ENCODE results near the gene VCX2.
"Not testable (repeated sequence)": the region's sequence is repeated elsewhere in the genome, so short reads cannot be mapped to it uniquely, and the experiment has no call there.

The VCX2 gene

DNA sequence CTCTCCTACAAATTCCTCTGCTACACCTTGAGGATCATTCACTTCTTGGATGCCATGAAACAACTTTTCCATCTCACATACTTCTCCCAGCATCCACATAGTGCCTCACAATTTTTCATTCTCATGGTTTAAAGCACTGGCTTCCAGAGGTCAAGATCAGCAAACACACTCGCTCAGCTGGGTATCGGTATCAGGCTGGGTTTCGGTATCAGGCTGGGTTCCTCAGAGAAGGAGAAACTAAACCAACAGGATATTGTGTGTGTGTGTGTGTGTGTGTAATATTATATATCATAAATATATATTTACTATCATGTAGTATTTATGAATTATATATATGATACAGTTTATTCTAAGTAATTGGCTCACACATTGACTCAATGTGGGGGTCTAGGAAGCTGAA lies at the start of gene VCX2:
TSS of gene VCX2 (minus strand) at position 99 of the 400 bp plus-strand sequence. CDS start 624 bp downstream, outside the sequence.
- DNase-seq (ENCODE audit: low spot score): not testable (repeated sequence)

DNA sequence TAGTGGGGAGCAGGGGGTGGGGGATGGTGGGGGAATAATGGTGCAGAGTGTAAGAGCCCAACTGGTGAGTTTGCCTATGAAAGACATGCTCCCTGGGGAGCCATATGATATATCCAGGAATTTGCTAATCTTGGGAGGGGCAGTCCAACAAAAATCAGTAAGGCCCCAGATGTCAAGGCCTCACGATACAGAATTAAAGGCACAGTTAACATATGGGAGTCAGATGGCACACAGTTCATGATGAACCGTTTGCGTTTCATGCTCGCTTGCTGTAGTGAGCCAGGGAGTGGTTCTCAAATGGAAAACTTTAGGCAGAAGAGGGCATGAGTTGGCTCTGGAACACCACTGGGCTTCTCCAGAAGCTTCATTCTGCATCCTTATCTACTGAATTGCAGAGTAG lies 33.9 kb upstream of the VCX2 start:
- DNase-seq (ENCODE audit: low spot score): no peak

DNA sequence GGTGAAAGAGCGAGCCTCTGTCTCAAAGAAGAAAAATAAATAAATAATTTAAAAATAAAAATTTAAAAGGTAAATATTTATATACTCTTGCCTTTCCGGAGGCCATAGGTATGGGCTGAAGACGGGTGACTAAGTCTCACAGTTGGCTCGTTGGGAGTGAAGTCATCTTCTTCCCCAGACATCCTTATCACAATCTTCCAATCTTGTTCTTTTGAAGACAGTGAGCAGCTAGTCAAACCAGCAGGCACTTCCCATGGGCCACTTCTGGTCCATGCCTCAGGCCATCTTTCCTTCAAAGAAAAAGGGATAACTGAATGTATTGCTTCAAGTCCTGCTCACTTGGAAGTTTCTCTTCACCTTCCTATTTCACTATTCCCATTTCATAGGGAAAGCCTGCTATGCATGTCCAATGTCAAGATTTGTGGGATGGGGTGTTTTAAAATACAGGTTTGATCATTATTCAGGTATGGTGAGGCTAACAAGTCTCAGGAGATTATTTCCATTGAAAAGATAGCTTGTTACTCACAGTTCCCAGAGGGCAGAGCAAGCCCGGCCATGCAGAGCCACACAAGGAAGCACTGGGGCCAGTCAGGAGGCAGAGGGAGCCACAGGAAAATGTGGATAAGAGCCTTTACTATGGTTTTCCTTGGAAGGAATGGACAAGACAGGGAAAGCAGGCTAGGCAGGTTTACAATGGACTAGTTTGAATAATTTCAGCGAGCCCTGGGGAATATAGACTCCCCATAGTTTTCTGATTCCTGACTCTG lies 33.3 kb upstream of the VCX2 start:
- DNase-seq (ENCODE audit: low spot score): no peak

DNA sequence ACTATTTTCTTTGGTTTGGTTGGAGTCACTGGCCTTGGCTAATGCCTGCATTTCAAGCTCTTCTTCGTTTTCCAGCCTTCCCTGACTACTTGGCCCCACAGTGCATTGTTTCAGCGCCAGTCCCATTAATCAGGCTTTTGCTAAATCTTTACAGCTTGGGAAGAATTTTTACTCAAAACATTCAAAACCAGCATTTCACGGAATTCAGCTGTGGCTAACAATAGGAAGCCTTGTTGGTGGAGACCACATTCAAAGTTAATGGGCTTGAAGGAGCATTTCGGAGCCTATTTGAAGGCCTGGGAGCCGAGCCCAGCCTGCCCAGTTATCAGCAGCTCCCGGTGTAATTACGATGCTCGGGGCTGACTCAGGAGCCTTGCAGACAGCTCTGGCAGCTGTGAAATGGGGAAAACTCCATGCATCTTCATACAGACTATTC lies 30.8 kb upstream of the VCX2 start:
- peak; percentile 42 for DNase-seq (ENCODE audit: low spot score)

DNA sequence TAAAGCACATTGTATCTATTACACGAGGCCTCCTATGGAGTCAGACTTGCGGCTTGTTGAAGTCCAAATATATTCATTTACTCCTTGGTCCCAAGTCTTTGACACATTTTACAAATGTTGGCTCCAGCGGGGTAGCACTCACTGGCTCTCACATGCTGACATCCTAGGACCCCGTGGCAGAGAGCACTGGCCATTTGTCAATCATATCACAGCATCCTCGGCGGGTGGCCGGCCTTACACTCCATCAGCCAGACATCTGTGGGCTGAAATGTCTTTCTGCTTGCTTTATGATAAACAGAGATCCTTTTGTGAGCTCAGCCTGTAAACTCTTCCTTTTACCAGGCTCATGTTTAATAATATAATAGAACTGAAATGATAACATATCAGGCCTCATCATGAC lies 25.7 kb upstream of the VCX2 start:
- DNase-seq (ENCODE audit: low spot score): no peak

DNA sequence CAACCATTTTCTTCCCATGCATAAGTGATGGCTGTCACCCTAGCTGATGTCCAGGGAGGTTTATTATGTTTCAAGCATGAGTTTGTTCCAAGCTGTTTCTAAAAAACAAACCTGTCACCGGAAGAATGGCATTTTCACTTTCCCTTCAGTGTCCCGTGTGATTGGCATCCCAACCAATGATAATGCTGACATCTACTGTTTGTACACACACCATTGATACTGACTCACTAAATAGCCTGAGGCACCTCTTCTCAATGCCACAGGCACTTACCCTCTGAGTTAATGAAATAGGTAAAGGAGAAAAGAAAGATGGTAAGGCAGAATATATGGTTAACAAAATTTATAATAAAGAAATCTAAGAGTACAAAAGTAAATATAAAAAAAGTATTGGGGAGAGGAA lies 23.1 kb upstream of the VCX2 start:
- DNase-seq (ENCODE audit: low spot score): no peak

DNA sequence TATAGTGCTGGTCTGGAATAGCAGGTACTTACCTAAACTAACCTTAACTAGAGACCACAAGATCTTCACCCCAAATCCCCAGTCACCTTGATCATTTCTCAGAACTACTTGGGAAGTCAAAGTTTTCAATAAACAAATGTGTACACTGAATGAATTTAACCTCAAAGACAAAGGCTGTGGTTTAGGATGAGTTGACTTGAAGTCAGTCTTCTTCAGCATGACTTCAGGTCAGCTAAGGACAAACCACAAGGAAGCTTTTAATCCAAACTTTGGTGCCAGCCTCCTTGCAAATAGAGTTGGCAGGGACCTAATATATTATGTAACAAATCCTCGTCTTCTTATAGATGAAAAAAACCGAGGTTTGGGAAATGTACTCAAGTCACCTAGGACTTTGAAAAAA lies 21.2 kb upstream of the VCX2 start:
- DNase-seq (ENCODE audit: low spot score): peak; percentile 3

DNA sequence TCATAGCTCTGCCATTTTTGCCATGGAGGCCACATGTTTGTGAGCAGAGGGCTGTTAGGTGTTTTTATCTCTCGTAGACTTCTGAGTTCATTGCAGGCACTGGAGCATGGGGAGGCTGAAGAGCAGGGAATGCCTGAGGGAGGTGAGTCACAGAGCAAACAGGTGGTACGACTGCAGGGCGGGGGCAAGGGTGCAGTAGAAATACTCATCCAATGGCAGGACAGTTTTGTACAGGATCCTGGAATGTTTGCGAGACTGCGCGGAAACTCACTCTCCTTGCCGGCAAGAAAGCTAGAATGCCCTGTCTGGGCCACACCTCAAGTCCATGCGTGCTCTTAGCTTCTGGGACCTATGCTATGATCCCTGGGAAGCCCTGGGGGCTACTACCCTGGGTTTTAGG lies 20.0 kb upstream of the VCX2 start:
- no peak for DNase-seq (ENCODE audit: low spot score)

DNA sequence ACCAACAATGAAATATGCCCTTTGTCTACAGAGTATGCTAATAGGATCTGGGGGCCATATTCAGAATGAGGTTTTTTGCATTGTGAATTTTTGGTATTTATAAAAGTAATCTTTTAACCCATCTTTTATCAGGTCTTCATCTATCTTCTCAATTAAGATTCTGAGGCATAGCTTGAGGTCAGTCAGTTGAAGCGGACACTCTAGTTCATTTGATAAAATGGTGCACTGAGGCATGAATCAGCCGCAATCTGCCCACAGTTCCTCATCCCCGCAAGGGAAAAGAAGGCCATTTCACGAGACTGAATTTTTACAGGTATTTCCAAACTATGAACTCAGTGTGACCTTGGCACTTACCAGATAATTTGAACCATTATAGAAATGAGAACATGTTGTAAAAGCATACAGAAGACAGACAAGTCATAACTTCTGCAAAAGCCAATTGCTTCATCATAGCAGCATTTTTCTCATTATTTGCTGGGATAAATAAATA lies 19.3 kb upstream of the VCX2 start:
- DNase-seq (ENCODE audit: low spot score): no peak

DNA sequence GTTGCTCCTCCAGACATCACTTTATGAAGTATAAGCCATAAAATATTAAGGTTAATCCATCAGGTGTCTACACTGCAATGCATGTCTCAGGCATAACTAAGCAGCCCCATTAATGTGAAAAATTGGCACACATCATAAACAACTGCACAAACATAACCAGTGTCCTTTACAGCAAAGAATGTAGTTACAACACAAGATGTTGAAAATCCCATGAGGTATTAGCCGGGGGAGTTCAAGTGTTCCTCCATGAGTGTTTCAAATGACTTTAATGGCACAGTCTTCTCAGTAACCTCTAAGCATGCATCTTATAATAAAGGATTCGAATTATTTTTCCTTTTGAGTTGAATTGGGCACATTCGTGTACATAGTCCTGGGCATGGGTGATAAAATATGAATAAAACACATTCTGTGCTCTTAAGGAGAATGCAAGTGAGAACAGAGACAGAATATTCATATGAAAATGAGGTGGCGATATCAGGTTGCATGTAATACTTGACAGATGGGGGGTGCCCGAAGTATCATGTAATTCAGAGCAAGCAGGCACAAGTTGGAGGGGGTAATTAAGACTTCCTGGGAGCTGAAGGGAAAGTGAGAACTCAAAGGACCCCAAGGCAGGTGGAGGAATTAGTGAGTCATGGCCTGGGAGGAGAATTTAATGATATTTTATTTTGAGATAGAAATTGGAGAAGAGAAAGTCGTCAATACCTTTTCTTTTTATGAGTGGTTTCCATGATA lies 18.2 kb upstream of the VCX2 start:
- no peak for DNase-seq (ENCODE audit: low spot score)

DNA sequence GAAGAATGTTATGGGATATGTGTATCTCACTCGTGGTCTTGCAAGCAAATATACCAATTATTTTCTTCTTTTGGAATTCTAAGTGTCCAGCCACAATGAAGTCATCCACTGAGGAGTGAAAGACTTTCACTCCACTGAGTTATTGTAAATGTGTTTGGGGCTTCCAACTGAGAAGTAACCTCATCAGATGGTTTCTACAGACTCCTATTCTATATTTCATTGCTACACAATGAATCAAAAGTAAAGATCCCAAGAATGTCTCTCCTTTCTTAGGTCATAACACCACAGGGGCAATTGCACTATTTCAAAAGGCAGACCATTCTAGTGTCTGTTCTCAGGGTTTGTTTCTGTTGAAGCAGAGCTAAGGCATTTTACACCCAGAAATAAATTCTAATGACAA lies 12.3 kb upstream of the VCX2 start:
- DNase-seq (ENCODE audit: low spot score): no peak

DNA sequence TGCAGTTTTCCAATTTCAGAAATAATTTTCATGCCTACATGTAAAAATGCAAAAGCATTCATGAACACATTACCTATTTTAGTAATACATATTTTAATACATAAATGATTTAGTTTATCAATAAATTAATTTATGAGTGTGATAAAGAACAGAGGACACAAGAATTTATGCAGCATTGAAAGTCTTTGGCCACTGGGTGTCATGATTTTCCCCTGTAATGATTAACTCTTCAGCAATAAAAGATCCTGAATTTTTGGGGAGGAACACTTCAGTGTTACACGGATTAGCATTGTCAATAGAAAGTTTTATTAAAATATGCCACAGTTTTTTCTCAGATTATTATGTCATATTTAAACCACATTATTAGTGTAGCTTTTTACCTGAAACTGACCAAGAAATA lies 8.6 kb upstream of the VCX2 start:
- peak; percentile 3 for DNase-seq (ENCODE audit: low spot score)

DNA sequence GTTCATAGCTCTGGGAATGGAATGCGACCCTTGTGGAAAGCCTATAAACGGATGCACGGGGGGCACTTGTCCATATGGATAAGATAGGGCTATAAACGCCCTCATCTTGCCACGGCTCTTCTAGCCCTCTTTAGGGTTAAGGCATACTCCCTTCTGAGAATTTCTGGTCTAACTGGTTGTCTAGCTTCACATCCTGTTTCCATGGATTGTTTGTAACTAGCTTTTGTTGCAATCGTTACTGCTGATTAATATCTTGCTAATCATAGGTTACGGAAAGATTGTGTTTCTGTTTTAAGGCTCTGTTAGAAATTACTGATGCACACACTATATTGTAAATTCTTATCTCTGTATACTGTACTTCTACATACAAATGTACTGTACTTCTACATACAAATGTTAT lies 17.1 kb downstream of the VCX2 start:
- not testable (repeated sequence) for DNase-seq (ENCODE audit: low spot score)

DNA sequence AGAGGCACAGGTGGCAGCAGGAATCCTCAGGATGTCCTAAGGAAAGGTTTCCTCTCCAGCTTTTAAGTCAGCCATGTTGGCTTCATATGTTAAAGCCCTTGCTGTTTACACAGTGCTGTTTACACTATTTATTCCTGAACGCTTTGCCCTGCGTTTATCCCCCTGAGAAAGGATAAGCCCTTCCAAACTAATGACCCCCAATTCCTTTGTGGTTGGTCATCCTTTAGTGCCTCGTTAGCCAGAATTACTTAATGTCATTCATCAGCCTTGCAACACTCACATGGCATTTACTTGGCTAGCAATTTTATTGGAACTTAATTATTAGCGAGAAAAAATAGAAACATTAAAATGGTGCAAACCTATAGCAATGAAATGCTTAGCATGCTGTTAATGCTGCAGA lies 23.8 kb downstream of the VCX2 start:
- no peak for DNase-seq (ENCODE audit: low spot score)

DNA sequence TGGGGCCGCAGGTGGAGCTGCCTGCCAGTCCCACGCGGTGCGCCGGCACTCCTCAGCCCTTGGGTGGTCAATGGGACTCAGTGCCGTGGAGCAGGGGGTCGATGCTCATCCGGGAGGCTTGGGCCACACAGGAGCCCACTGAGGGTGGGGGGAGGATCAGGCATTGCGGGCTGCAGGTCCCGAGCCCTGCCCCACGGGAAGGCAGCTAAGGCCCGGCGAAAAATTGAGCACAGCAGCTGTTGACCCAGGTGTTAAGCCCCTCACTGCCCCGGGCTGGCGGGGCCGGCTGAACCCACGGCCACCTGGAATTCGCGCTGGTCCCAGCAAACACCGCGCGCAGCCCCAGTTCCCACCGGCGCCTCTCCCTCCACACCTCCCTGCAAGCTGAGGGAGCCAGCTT lies 26.1 kb downstream of the VCX2 start:
- no peak for DNase-seq (ENCODE audit: low spot score)

DNA sequence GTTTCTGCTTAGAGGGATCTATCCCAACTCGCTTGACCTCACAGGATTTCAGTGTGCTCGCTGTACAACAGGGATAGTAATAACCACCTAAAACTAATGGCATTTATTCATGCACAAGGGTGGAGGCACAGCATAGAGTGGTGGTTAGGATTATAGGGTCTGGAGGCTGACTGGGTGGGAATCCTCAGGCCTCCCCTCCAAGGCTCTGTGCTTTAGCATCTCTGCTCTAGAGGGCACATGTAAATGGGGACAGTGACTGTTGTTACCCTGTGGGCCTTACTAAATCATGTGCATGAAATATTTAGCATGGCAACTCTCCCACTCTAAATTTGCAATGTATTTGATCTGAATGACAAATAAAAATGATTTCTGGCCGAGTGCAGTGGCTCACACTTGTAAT lies 29.2 kb downstream of the VCX2 start:
- no peak for DNase-seq (ENCODE audit: low spot score)

DNA sequence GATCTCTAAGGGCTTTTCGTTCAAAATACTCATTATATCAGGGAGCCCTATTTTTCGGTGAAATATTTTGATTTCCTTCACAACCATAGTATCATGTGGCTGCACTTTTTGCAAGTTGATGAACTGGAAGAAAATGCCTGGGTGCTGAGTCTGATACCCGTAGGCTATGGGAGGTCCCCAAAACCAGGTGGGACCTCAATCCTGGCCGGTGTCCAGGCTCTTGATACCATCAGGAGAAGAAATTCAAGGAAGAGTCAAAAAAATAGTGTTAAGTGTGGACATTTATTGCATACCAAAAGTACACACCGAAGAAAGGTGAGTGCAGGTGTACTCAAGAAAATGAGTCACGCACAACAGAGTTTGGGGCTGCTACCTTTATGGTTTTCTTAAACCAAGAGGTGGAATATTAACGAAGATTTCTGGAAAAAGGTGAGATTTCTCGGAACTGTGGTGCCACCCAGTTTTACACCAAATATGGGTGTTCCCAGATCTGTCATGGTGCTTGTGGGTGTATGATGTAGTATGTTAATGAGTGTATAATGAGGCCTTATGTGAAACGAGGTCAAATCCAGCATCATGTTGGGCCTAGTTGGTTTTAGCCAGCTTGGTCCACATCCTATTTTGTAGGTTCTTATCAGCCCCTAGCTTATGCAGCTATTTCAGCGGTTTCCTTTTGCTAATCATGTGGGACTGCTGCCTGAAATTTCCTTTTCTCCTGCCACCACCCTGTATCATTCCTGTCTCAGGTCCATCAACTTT lies 29.9 kb downstream of the VCX2 start:
- no peak for DNase-seq (ENCODE audit: low spot score)

DNA sequence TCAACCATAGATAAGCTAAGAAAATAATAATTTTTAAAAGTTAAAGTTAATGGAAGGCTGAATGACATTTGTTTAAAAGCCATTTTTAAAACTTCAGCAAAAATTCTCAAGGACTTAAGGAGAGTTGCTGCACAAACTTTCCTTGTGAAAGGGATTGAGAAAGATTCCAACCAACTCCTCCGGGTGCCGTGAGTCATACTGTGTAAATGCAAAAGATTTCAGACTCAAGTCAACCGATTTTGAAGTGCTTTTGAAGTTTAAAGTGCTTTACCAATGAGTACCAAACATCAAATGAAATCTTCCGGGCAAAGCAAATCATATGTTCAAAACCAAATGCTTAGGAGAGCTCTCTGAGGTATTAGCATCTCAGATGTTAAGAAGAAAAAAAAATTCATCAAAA lies 31.4 kb downstream of the VCX2 start:
- no peak for DNase-seq (ENCODE audit: low spot score)

DNA sequence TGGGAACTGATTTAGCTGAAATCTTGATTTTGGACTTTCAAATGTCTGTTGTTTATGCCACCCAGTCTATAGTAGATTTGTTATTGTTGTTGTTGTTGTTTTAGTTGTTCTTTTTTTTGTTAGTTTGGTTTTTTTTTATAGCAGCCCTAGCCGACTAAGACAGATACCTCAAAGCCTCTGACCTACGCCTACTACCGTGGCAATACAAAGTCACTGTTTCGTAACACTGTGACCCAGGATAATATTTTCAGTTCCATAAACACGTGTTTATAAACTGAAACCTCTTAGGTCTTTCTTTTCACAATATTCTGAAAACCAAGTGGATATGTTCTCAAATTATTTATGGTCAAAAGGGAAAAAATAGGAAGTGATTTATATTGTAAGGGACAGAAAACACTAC lies 32.8 kb downstream of the VCX2 start:
- DNase-seq (ENCODE audit: low spot score): no peak

DNA sequence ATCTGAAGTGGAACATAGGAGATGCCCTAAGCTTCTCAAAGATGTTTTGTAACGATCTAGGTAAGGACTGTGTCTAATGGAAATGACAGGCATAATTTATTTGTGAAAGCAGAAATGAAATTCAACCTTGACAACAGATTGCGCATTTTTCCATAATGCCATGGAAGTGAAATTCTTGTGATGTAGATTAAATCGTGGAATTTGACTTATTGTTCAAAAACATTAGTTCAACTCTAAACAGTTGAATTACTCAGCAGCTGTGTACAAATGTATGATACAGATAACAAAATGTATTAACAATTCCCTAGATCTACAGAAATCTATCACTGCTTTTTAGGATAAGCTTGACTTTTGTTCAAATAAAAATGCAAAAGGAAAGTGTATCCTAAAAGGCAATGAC lies 44.4 kb downstream of the VCX2 start:
- DNase-seq (ENCODE audit: low spot score): no peak

DNA sequence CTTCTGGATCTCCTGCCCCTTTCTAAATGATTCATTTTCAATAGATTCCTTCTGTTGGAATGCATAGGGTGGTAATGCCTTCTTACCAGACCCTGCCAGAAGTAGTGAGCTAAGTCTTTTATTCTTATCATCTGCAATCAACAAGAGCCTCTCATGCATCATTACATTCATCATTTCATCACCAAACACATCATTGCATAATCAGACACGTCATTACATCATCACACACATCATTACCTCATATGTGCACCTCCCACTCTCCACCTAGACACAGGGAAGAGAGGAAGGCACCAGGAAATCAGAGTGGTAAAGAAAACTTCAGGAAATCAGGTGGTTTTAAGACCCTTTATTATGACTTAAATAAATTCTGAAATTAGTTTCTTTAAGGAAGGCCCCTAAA lies 45.0 kb downstream of the VCX2 start:
- no peak for DNase-seq (ENCODE audit: low spot score)

DNA sequence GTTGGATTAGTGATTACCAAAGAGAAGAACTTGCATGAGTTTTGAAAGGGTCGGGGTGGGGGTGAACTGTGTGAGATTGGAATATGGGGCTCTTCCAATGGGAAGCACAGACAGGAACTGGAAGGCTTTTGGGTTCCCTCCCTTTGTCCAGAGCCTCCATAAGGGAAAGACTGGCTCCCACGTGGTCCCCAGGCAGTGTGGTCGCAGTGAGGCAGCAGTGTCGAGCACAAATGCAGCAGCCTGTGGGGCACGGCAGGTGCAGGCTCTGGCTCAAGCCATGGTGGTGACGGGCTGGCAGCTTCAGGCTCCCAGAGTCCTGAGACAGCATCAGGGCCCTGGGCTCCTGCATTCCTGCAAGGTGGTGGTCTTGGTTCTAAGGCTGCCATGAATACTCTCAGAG lies 45.5 kb downstream of the VCX2 start:
- no peak for DNase-seq (ENCODE audit: low spot score)

DNA sequence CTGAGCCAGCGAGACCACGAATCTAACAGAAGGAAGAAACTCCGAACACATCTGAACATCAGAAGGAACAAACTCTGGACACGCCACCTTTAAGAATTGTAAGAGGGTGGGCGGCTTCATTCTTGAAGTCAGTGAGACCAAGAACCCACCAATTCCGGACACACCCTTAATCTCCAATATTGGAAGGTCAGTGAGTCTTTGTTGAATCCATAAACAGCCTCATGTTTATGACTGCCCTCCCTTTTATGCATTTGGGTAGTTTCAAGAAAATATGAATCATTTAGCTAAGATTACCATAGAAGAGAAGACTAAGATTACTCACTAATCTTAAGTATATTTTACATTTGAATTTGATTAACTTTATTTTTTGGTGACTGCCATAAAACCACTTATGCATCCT lies 48.5 kb downstream of the VCX2 start:
- no peak for DNase-seq (ENCODE audit: low spot score)

All from pons (tissue), 1 donor.